HG02798 (cell line): ENCODE data around the gene PLCL1.
"Not testable (repeated sequence)": the region's sequence is repeated elsewhere in the genome, so short reads cannot be mapped to it uniquely, and the experiment has no call there.

Source experiments
- ATAC-seq: cut with Tn5 transposase; IDR thresholded peaks from one replicate; pipeline ENCODE4 v1.9.1; 2021; ENCODE audit warnings: mild to moderate bottlenecking; ENCODE audit not compliant: unreplicated experiment, poor library complexity

The PLCL1 gene

DNA sequence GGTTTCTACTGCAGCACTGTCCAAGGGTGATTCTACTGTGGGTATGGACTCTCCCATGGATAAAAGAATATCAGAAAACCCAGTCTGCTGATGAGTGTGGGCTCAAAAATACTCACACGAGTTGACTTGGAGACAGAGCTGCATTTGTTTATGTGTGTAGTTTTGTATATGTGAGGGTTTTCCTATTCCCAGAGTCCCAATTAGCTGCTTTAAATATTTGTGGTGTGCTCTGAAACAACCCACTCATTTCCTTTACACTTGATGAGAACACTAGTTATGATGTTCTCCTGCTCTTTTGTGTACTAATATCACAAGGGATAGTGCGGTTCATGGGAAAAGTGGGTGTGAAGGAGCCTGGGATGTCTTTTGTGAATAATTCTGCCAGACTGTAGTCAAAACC lies 337.3 kb downstream of the PLCL1 start:
- no peak for ATAC-seq

DNA sequence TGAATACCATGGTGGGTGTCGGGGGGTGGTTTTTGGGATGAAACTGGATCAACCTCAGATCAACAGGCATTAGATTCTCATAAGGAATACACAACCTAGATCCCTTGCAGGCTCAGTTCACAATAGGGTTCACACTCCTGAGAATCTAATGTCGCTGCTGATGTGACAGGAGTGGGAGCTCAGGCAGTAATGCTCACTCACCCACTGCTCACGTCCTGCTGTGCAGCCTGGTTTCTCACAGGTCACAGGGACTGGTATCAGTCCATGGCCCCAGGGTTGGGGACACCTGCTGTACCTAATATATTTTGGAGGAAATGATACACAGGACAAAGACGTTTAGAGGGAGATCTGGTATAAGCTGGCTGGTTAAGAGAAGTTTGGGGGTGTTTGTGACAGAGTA lies 338.8 kb downstream of the PLCL1 start:
- no peak for ATAC-seq

GRCh38 chr2:198143793-198144192 lies 339.4 kb downstream of the PLCL1 start:
- ATAC-seq, result no peak

DNA sequence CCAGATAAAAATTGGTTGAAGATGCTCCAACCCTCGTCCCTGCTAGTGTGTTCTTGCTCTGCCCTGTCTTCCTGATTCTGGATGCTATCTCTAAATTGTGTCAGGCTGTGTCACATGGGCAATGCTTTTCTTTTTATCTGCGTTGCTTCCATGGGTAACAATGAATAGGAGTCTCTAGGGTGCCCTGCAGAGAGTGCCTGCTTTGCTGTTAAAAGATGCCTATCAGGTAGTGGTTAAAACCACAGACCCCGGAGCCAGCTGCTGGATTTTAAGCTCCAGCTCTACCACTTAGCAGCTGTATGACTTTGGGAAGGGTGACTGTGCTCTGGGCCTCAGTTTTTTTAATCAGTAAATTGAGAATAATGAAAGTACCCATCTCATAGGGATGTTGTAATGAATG lies 340.3 kb downstream of the PLCL1 start:
- no peak for ATAC-seq

DNA sequence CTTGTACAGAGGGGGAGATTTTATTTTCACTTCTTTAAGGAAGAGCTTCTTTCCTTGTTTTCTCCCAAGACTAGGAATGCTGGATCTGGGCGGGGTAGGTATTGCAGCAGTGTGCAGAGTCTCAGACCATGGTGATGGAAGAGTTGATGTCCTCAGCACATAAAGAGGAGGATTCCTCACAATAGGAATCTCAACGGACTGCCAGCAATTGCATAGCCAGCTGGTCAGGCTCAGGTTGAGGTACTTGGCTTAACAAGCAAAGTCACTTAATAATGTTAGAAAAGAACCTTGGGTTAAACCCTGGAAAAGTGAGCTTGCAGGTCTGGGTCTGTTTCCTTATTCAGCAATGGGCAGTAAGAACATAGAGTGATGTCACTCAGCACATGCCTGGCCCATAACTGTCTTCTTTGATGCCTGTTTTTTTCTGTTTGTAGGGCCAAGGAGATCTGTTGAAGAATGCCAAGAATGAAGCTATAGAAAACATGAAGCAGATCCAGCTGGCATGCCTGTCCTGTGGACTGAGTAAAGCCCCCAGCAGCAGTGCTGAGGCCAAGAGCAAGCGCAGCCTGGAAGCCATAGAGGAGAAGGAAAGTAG lies 342.1 kb downstream of the PLCL1 start:
- no peak for ATAC-seq

DNA sequence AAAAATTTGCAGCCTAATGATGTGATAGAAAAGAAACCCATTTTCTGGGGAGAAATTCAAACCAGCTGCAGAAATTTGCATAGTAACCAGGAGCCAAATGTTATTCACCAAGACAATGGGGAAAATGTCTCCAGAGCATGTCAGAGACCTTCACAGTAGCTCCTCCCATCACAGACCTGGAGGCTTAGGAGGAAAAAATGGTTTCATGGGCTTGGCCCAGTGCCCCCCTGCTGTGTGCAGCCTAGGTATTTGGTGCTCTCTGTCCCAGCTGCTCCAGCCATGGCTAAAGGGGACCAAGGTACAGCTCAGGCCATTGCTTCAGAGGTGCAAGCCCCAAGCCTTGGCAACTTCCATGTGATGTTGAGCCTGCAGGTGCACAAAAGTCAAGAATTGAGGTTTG lies 352.9 kb downstream of the PLCL1 start:
- ATAC-seq, result no peak

DNA sequence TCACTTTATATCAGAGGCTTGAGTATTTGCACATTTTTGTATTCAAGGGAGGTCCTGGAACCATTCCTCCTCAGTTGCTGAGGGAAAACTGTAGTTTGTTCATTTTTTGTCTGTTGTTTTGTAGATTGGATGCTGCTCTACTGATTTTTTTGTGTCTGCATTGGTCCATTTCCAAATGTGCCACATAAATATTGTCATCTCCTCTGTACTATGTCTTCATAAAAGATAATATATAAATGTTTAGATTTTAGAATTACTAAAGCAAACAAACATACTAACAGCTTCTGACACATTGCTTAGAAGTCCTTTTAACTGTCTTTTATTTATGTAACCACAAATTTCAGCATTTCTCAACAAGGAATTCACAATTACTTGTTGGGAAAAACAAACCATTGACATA lies 356.8 kb downstream of the PLCL1 start:
- ATAC-seq, result no peak

DNA sequence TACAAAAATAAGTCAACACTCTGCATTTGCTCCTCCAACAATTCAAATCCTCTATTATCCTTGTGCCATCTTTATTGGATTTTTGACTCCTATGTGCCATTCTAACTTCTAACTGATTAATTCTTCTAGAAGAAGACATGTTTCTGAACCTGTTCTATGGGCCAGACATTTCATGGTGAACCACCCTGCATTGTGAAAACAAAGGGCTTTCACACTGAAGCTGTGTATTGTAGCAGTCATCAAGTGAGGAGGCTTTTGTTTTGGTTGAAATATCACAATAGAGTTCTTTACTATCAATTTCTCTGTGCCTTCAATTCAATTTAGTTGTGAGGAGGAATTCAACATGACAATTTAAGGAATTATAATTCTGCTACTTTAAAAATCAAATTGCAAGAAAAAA lies 357.9 kb downstream of the PLCL1 start:
- ATAC-seq, result no peak

GRCh38 chr2:198164843-198165242 lies 360.4 kb downstream of the PLCL1 start:
- ATAC-seq, result no peak

- no peak for ATAC-seq
Measured at GRCh38 chr2:198165289-198165688, 360.9 kb downstream of the PLCL1 start.

DNA sequence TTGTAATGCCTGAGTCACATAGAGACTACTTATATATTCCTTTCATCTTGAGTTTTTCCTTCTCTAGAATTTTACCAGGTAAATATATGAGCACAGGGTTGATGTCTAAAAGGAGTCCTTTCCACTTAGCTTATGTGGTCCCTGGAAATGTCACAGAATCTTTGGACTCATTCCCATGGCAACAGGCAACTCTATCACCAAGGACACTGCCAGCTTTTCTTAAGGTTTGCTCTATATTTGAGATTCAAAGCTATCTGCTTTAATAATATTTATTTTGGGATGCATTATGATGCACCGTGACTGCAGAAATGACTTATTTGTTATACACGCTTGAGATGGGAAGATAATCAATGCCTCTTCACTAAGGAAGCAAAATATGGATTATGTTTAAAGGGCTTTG lies 363.0 kb downstream of the PLCL1 start:
- ATAC-seq, result no peak

DNA sequence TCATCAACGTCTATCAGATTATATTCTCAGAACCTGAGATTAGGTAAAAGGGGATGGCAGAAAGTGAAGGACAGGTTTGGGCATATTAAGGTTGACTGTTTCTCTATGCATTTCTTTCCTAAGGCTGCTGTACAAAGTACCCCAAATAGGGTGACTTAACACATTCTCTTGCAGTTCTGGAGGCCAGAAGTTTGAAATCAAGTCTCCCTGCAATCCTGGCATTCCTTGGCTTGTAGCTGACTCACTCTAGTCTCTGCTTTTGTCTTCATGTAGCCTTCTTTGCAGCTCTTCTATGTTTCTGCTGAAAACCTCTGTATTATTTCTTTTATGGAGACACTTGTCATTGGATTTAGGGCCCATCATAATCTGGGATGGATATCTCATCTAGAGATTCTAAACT lies 364.3 kb downstream of the PLCL1 start:
- no peak for ATAC-seq

DNA sequence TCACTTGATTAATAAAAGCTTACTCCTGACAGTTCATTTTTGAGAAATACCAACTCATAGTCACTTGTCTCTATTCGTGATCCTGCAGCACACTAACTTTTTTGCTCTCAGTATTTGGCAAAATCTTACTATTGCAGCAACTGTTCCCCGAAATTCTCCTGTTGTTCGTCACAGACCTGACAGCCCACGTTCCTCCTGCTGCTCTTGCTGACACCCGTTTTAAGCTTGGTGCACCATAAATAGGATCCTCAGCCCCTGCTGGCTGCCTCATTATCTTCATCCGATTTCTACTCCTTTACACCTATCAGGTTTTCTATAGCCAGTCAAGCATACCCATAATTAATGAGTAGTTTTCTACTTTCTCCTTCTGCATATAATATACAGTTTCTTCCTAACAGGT lies 368.8 kb downstream of the PLCL1 start:
- no peak for ATAC-seq

GRCh38 chr2:198173864-198174263 lies 369.5 kb downstream of the PLCL1 start:
- ATAC-seq, result no peak

GRCh38 chr2:198175271-198175670 lies 370.9 kb downstream of the PLCL1 start:
- ATAC-seq, result no peak

DNA sequence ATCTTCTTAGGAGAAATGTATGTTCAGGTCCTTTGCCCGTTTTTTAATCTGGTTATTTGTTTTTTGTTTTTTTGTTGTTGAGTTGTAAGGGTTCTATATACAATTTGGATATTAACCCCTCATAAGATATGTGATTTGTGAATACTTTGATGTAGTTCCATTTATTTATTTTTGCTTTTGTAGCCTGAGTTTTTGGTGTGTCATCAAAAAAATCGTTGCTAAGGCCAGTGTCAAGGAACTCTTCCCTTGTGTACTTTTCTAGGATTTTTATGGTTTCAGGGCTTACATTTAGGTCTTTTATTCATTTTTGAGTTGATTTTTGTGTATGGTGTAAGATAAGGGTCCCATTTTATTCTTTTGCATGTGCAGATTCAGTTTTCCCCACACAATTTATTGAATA lies 372.6 kb downstream of the PLCL1 start:
- no peak for ATAC-seq

DNA sequence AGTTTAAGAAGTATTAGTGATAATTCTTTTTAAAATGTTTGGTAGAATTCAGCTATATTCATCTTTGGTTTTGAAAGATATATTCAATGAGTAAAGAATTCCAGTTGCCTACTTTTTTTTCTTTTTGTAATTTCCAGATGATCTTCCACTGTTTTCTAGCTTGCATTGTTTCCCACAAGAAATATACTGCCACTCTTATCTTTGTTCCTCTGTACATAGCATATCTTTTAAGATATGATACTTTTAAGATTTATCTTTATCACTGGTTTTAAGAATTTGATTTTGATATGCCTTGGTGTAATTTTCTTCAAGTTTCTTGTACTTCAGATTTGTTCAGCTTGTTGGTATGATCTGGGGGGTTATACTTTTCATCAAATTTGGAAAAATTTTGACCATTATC lies 374.4 kb downstream of the PLCL1 start:
- ATAC-seq, result no peak

DNA sequence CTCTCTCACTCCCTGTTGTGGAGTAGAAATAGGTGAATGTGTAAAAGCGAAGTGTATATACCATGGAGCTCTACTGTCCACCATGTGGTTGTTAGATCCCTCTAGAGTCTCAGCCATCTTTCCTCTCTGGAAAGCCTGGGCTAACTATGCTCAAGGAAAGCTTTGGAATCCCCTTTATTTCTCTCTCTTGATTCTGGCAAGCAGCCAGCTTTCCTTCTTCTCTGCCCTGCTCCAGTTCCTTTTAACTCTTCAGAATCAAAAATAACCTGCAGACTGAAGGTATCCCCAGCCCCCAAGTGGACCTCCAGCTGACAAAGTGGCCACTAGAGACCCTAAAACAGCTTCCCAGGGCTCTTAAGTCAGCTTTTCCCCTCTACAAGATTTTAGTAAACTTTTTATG lies 381.9 kb downstream of the PLCL1 start:
- ATAC-seq, result no peak

- no peak for ATAC-seq
Measured at GRCh38 chr2:198187841-198188240, 383.4 kb downstream of the PLCL1 start.

GRCh38 chr2:198188982-198189381 lies 384.6 kb downstream of the PLCL1 start:
- no peak for ATAC-seq

- no peak for ATAC-seq
Measured at GRCh38 chr2:198191651-198192050, 387.3 kb downstream of the PLCL1 start.

DNA sequence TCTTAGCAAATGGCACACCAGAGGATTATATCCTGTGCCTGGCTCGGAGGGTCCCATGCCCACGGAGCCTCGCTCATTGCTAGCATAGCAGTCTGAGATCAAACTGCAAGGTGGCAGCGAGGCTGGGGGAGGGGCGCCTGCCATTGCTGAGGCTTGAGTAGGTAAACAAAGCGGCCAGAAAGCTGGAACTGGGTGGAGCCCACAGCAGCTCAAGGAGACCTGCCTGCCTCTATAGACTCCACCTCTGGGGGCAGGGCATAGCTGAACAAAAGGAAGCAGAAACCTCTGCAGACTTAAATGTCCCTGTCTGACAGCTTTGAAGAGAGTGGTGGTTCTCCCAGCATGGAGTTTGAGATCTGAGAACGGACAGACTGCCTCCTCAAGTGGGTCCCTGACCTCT lies 392.2 kb downstream of the PLCL1 start:
- ATAC-seq, result not testable (repeated sequence)
